Astrocyte (in vitro differentiated cells and primary cell): ENCODE results near the gene FNDC7. TPM values are rescaled to one million over a fixed set of nuclear protein-coding genes. Genes with fewer than 3 reads are reported as not detected.

ENCODE experiments used
- DNase-seq: peaks from one replicate; pipeline ENCODE4 v3.0.0-alpha.2; 2010; ENCODE audit warnings: low read depth
- FAIRE-seq: peaks from 2 replicates; lab custom pipeline; 2011; peaks lifted over from hg19 to GRCh38; lab: Jason Lieb, UNC
- H2AFZ ChIP-seq: 2 replicates; pipeline ENCODE4 v1.6.0; 2012; ENCODE audit warnings: low read depth, low read length, inconsistent platforms
- H3K27ac ChIP-seq: 2 replicates; pipeline ENCODE4 v1.5.1; 2011; ENCODE audit warnings: low read depth, low read length, inconsistent platforms
- H3K27me3 ChIP-seq: 2 replicates; pipeline ENCODE4 v1.6.0; 2011; ENCODE audit warnings: low read length, inconsistent platforms; ENCODE audit not compliant: insufficient read depth
- H3K36me3 ChIP-seq: 2 replicates; pipeline ENCODE4 v1.5.1; 2011; ENCODE audit warnings: low read length, inconsistent platforms; ENCODE audit not compliant: insufficient read depth
- H3K4me1 ChIP-seq: 2 replicates; pipeline ENCODE4 v1.5.1; 2011; ENCODE audit warnings: low read length, inconsistent platforms; ENCODE audit not compliant: insufficient read depth
- H3K4me2 ChIP-seq: 2 replicates; pipeline ENCODE4 v1.6.0; 2012; ENCODE audit warnings: low read length, inconsistent platforms
- H3K4me3 ChIP-seq: 2 replicates; pipeline ENCODE4 v1.5.1; 2011; ENCODE audit warnings: low read depth, mild to moderate bottlenecking, low read length, inconsistent platforms; ENCODE audit not compliant: insufficient read depth
- H3K79me2 ChIP-seq: 2 replicates; pipeline ENCODE4 v1.6.0; 2012; ENCODE audit warnings: mild to moderate bottlenecking, low read length, inconsistent platforms; ENCODE audit not compliant: insufficient read depth
- H3K9ac ChIP-seq: 2 replicates; pipeline ENCODE4 v1.6.0; 2012; ENCODE audit warnings: mild to moderate bottlenecking, low read length, inconsistent platforms
- H3K9me3 ChIP-seq: 2 replicates; pipeline ENCODE4 v1.5.1; 2012; ENCODE audit warnings: low read depth, mild to moderate bottlenecking, low read length, inconsistent platforms; ENCODE audit not compliant: insufficient read depth
- H4K20me1 ChIP-seq: 2 replicates; pipeline ENCODE4 v1.6.0; 2012; ENCODE audit warnings: low read length, inconsistent platforms; ENCODE audit not compliant: insufficient read depth
- H3K27ac Mint-ChIP-seq: one replicate; pipeline ENCODE4 v1.8.0; 2021; ENCODE audit warnings: mild to moderate bottlenecking, mixed read lengths; ENCODE audit not compliant: unreplicated experiment
- H3K27me3 Mint-ChIP-seq: one replicate; pipeline ENCODE4 v1.8.0; 2021; ENCODE audit warnings: low read depth, mixed read lengths; ENCODE audit not compliant: unreplicated experiment
- H3K36me3 Mint-ChIP-seq: one replicate; pipeline ENCODE4 v1.8.0; 2021; ENCODE audit warnings: low read depth, mixed read lengths; ENCODE audit not compliant: unreplicated experiment
- H3K4me1 Mint-ChIP-seq: one replicate; pipeline ENCODE4 v1.8.0; 2021; ENCODE audit warnings: low read depth, mixed read lengths; ENCODE audit not compliant: unreplicated experiment
- H3K4me3 Mint-ChIP-seq: one replicate; pipeline ENCODE4 v1.8.0; 2021; ENCODE audit warnings: mild to moderate bottlenecking, moderate library complexity, mixed read lengths; ENCODE audit not compliant: unreplicated experiment
- H3K9me3 Mint-ChIP-seq: one replicate; pipeline ENCODE4 v1.8.0; 2021; ENCODE audit warnings: mild to moderate bottlenecking, mixed read lengths; ENCODE audit not compliant: unreplicated experiment
- CTCF ChIP-seq: IDR thresholded peaks from 2 replicates; pipeline ENCODE4 v1.5.1; 2011; ENCODE audit warnings: low read depth, mild to moderate bottlenecking, inconsistent platforms, low read length, moderate library complexity; ENCODE audit not compliant: insufficient read depth
- EZH2 ChIP-seq: IDR thresholded peaks from 2 replicates; pipeline ENCODE4 v1.6.1; 2012; ENCODE audit warnings: mild to moderate bottlenecking, low read length, inconsistent platforms; ENCODE audit not compliant: insufficient read depth
- total RNA-seq: library from RNA; stranded (reverse); gene quantifications from 2 replicates; pipeline ENCODE4 v1.2.1, GENCODE V29; 2021

Gene FNDC7
- total RNA-seq, 1 donor from 2014 or later = 0.20 TPM

- Histone ChIP-seq H3K4me1 (no peaks in the 10 kb centered on the region), H3K27ac (no peak overlapping the region), H3K9me3 (peaks cover 14% of the 10 kb centered on the region), H2AFZ (no peak overlapping the region), H3K4me2 (no peak overlapping the region), H3K79me2 (no peaks in the 10 kb centered on the region), H4K20me1 (no peaks in the 10 kb centered on the region), H3K36me3 (peaks cover 29% of the 10 kb centered on the region), H3K27me3 (no peaks in the 10 kb centered on the region), H3K9ac (no peak overlapping the region), H3K4me3 (no peak overlapping the region)
- no peak overlapping the region for H3K27ac Mint-ChIP-seq
- DNase-seq = no peak
- H3K4me3 Mint-ChIP-seq = no peak overlapping the region
- no peaks in the 10 kb centered on the region for H3K27me3 Mint-ChIP-seq
- FAIRE-seq = no peak
- no peak for TF ChIP-seq CTCF
- TF ChIP-seq EZH2 = no peak
- H3K9me3 Mint-ChIP-seq = peaks cover 22% of the 10 kb centered on the region
- H3K4me1 Mint-ChIP-seq = no peaks in the 10 kb centered on the region
- H3K36me3 Mint-ChIP-seq = peaks cover 50% of the 10 kb centered on the region
Measured at GRCh38 chr1:108785264-108785663, 72.6 kb downstream of the FNDC7 start.

- Histone ChIP-seq H3K4me1 (no peaks in the 10 kb centered on the region), H3K9me3 (peaks cover 14% of the 10 kb centered on the region), H3K4me2 (no peak overlapping the region), H3K27me3 (no peaks in the 10 kb centered on the region), H3K79me2 (no peaks in the 10 kb centered on the region), H3K36me3 (peaks cover 29% of the 10 kb centered on the region), H4K20me1 (no peaks in the 10 kb centered on the region), H3K27ac (no peak overlapping the region), H3K4me3 (no peak overlapping the region), H3K9ac (no peak overlapping the region), H2AFZ (no peak overlapping the region)
- TF ChIP-seq CTCF (no peak), EZH2 (no peak)
- Mint-ChIP-seq H3K27me3 (no peaks in the 10 kb centered on the region), H3K9me3 (peaks cover 22% of the 10 kb centered on the region), H3K36me3 (peaks cover 50% of the 10 kb centered on the region), H3K27ac (no peak overlapping the region), H3K4me3 (no peak overlapping the region), H3K4me1 (no peaks in the 10 kb centered on the region)
- no peak for FAIRE-seq
- no peak for DNase-seq
Measured at GRCh38 chr1:108785880-108786279, 73.2 kb downstream of the FNDC7 start.

GRCh38 chr1:108791790-108792189, 79.1 kb downstream of the FNDC7 start:
- H3K27me3 ChIP-seq = no peaks in the 10 kb centered on the region
- H3K9me3 ChIP-seq = no peaks in the 10 kb centered on the region
- H3K36me3 Mint-ChIP-seq = peaks cover 31% of the 10 kb centered on the region

More at GRCh38 chr1:108791790-108792189, 79.1 kb downstream of the FNDC7 start:
- Histone ChIP-seq H3K4me1 (no peaks in the 10 kb centered on the region), H3K27ac (no peak overlapping the region), H3K4me3 (no peak overlapping the region), H2AFZ (no peak overlapping the region), H3K9ac (no peak overlapping the region), H3K36me3 (peaks cover 30% of the 10 kb centered on the region), H3K4me2 (no peak overlapping the region), H4K20me1 (no peaks in the 10 kb centered on the region), H3K79me2 (no peaks in the 10 kb centered on the region)
- no peak for DNase-seq
- no peak for FAIRE-seq
- Mint-ChIP-seq H3K4me1 (no peaks in the 10 kb centered on the region), H3K9me3 (peaks cover 12% of the 10 kb centered on the region), H3K27ac (no peak overlapping the region), H3K27me3 (no peaks in the 10 kb centered on the region), H3K4me3 (no peak overlapping the region)
- TF ChIP-seq EZH2 (no peak), CTCF (no peak)
